B cell (primary cell): Measurements from ENCODE around the gene ERICH6. TPM values are rescaled to one million over a fixed set of nuclear protein-coding genes. Genes with fewer than 3 reads are reported as not detected.

ENCODE experiments used
- ATAC-seq: fragments of 200-7000 bp; cut with Tn5 transposase; one replicate; pipeline ENCODE4 v1.10.0; 2021; ENCODE audit warnings: low read depth, mild to moderate bottlenecking, moderate number of reproducible peaks, moderate library complexity
- CTCF ChIA-PET: fragments of 350-600 bp; sonication (Branson Sonifier 250); formaldehyde crosslinking; loops from one replicate; lab custom pipeline; 2021; ENCODE audit warnings: antibody characterized with exemption, inconsistent platforms; lab: Charles Lee
- POLR2A ChIA-PET: fragments of 350-600 bp; sonication (Branson Sonifier 250); formaldehyde crosslinking; loops from one replicate; lab custom pipeline; 2021; ENCODE audit warnings: antibody characterized with exemption; lab: Charles Lee
- DNase-seq: peaks from one replicate; pipeline ENCODE4 v3.0.0; 2013
- H2AFZ ChIP-seq: 2 replicates; pipeline ENCODE4 v1.6.1; 2012; ENCODE audit warnings: mild to moderate bottlenecking, low read depth, low read length; ENCODE audit not compliant: insufficient read depth, poor library complexity, severe bottlenecking
- H3K27ac ChIP-seq, 2 donors: 1 replicate in 1 of 2; 2 replicates in 1 of 2; pipeline ENCODE4 v1.5.1; 2012 to 2013; ENCODE audit warnings: low read length in 2 of 2, mild to moderate bottlenecking in 2 of 2, moderate library complexity in 1 of 2
- H3K27me3 ChIP-seq, 4 experiments: fragments of 200-600 bp in 1 of 4; sonication (generic) in 1 of 4; replicated peaks in 1 of 4; 1 replicate in 2 of 4; 2 replicates in 2 of 4; pipeline versions ENCODE4 v1.6.1 to v1.7.0; 2013 to 2016; ENCODE audit warnings: low read length in 3 of 4, mild to moderate bottlenecking in 2 of 4, mixed read lengths in 1 of 4, moderate library complexity in 1 of 4; ENCODE audit not compliant: insufficient read depth in 4 of 4, control insufficient read depth in 3 of 4; ENCODE audit errors: control extremely low read depth in 1 of 4
- H3K36me3 ChIP-seq, 2 experiments: replicated peaks in 1 of 2; 1 replicate in 1 of 2; 2 replicates in 1 of 2; pipeline versions ENCODE4 v1.6.1 to v1.7.1; 2013; ENCODE audit warnings: low read length in 1 of 2; ENCODE audit not compliant: insufficient read depth in 2 of 2, control insufficient read depth in 1 of 2; ENCODE audit errors: control extremely low read depth in 1 of 2, extremely low read depth in 1 of 2
- H3K4me1 ChIP-seq, 2 donors: fragments of 200-600 bp in 1 of 2; sonication (generic) in 1 of 2; 1 replicate in 1 of 2; 2 replicates in 1 of 2; pipeline versions ENCODE4 v1.5.1 to v1.6.1; 2013 to 2017; ENCODE audit warnings: low read length in 2 of 2; ENCODE audit not compliant: control insufficient read depth in 2 of 2, insufficient read depth in 2 of 2
- H3K4me2 ChIP-seq: replicated peaks from 2 replicates; pipeline ENCODE3; 2012; ENCODE audit warnings: mild to moderate bottlenecking, low read depth, low read length; ENCODE audit not compliant: poor library complexity, severe bottlenecking
- H3K4me3 ChIP-seq, 5 experiments: fragments of 200-600 bp in 1 of 5; sonication (generic) in 1 of 5; 1 replicate in 3 of 5; 2 replicates in 2 of 5; pipeline versions ENCODE4 v1.5.1 to v1.7.0; 2011 to 2016; ENCODE audit warnings: low read length in 4 of 5, mild to moderate bottlenecking in 4 of 5, low read depth in 2 of 5, control low read depth in 1 of 5, moderate library complexity in 1 of 5; ENCODE audit not compliant: insufficient read depth in 1 of 5; ENCODE audit errors: control extremely low read depth in 1 of 5, extremely low read depth in 1 of 5
- H3K79me2 ChIP-seq: fragments of 200-600 bp; sonication (generic); one replicate; pipeline ENCODE4 v1.6.0; 2016; ENCODE audit warnings: low read length; ENCODE audit not compliant: control insufficient read depth, insufficient read depth
- H3K9ac ChIP-seq: fragments of 200-600 bp; sonication (generic); 2 replicates; pipeline ENCODE4 v1.6.1; 2017; ENCODE audit warnings: mild to moderate bottlenecking, low read length, moderate library complexity
- H3K9me3 ChIP-seq, 3 donors: one replicate each; pipeline versions ENCODE4 v1.6.1 to v1.7.1; 2013; ENCODE audit warnings: low read length in 2 of 3; ENCODE audit not compliant: control insufficient read depth in 2 of 3, insufficient read depth in 1 of 3; ENCODE audit errors: control extremely low read depth in 1 of 3
- H4K20me1 ChIP-seq: 2 replicates; pipeline ENCODE4 v1.6.0; 2012; ENCODE audit warnings: mild to moderate bottlenecking, low read length; ENCODE audit not compliant: insufficient read depth, control insufficient read depth, poor library complexity, severe bottlenecking
- H3K27ac Mint-ChIP-seq: one replicate; pipeline ENCODE4 v1.8.0; 2021; ENCODE audit warnings: mixed read lengths
- H3K27me3 Mint-ChIP-seq: one replicate; pipeline ENCODE4 v1.8.0; 2021; ENCODE audit warnings: mixed read lengths
- H3K4me1 Mint-ChIP-seq: one replicate; pipeline ENCODE4 v1.8.0; 2021; ENCODE audit warnings: mixed read lengths
- H3K4me3 Mint-ChIP-seq: one replicate; pipeline ENCODE4 v1.8.0; 2021; ENCODE audit warnings: mixed read lengths
- H3K9me3 Mint-ChIP-seq: one replicate; pipeline ENCODE4 v1.8.0; 2022; ENCODE audit warnings: mixed read lengths; ENCODE audit not compliant: insufficient read depth
- EZH2 ChIP-seq: IDR thresholded peaks from 2 replicates; pipeline ENCODE4 v1.6.1; 2012; ENCODE audit warnings: borderline replicate concordance, low read depth, mild to moderate bottlenecking, moderate library complexity, low read length; ENCODE audit not compliant: insufficient read depth, poor library complexity, severe bottlenecking
- WGBS: methylation state at CpG from one replicate; pipeline ENCODE4 v1.1.5; 2013; ENCODE audit warnings: missing lambda C conversion rate; ENCODE audit not compliant: insufficient coverage; 5-methylcytosine and 5-hydroxymethylcytosine counted together
- intact Hi-C: fragments of 100-400 bp; cut with micrococcal nuclease; formaldehyde crosslinking; loops from one replicate; pipeline ENCODE4 v1.10.0; 2022
- polyA plus RNA-seq: library from polyadenylated mRNA; depleted of rRNA; stranded (reverse); fragments of >200 nt; gene quantifications from 2 replicates; pipeline ENCODE4 v1.2.3, GENCODE V29; 2012
- total RNA-seq, 2 donors: library from RNA; stranded (reverse); fragments of 120-200 nt in 1 of 2; gene quantifications; 1 replicate in 1 of 2; 2 replicates in 1 of 2; pipeline versions ENCODE4 v1.2.3 to v1.2.4, GENCODE V29; 2013 to 2022
- TF ChIP-seq, protein P1 (sequence below): fragments of 200-600 bp; IDR thresholded peaks from one replicate; pipeline ENCODE4 v1.8.0; 2022; ENCODE audit warnings: antibody characterized with exemption, mild to moderate bottlenecking

Gene ERICH6
- total and polyA plus RNA-seq, 2 donors (not counting 1 experiment from before 2014, with no cell fraction given): 0.44 TPM; not detected in 1

DNA sequence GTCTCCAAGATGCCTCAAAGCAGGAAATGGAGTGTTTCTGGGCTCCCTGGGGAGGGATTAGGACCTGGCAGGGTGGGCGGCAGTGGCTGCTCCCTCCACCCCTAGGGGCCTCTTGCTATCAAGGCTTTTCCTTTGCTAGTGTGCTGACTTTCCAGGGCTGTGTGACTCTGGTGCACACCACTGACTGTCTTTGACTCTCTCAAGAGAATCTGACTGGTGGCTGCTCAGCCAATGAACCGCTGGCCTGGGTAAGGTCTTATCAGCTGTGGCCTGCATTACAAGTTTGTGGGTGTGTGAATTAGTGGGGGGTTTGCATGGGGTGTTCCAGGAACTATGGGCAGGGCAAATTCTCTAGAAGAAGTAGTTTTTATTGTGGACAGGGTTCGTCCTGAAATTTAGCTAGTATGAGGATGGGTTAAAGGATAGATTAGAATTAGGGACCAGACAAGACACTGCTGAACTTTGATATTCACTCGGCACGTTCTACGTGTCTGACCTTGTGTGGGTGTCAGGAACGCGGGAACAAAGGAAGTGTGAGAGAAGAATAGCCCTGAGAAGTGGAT is 29.7 kb upstream of the ERICH6 start:
- intact Hi-C loops: no loop called here
- H3K9ac ChIP-seq: no peak overlapping the region
- H3K79me2 ChIP-seq: peaks cover 9% of the 10 kb centered on the region
- no peak overlapping the region for H3K27ac ChIP-seq
- no peaks in the 10 kb centered on the region for H3K9me3 Mint-ChIP-seq
- DNase-seq (no peak), ATAC-seq (no peak)
- H3K27ac Mint-ChIP-seq: no peak overlapping the region
- no peak for TF ChIP-seq EZH2
- TF ChIP-seq, protein P1, sequence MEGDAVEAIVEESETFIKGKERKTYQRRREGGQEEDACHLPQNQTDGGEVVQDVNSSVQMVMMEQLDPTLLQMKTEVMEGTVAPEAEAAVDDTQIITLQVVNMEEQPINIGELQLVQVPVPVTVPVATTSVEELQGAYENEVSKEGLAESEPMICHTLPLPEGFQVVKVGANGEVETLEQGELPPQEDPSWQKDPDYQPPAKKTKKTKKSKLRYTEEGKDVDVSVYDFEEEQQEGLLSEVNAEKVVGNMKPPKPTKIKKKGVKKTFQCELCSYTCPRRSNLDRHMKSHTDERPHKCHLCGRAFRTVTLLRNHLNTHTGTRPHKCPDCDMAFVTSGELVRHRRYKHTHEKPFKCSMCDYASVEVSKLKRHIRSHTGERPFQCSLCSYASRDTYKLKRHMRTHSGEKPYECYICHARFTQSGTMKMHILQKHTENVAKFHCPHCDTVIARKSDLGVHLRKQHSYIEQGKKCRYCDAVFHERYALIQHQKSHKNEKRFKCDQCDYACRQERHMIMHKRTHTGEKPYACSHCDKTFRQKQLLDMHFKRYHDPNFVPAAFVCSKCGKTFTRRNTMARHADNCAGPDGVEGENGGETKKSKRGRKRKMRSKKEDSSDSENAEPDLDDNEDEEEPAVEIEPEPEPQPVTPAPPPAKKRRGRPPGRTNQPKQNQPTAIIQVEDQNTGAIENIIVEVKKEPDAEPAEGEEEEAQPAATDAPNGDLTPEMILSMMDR: no peak
- no peak overlapping the region for H3K4me3 Mint-ChIP-seq
- no peak overlapping the region for H3K4me3 ChIP-seq
- no peaks in the 10 kb centered on the region for H3K9me3 ChIP-seq
- H3K27me3 Mint-ChIP-seq: no peaks in the 10 kb centered on the region
- ChIA-PET CTCF (no interaction called here), POLR2A (no interaction called here)
- 84% methylated on average over 5 of the region's 8 CpGs for WGBS
- H4K20me1 ChIP-seq: no peaks in the 10 kb centered on the region
- H3K36me3 ChIP-seq: no peaks in the 10 kb centered on the region
- H3K4me2 ChIP-seq: no peak overlapping the region
- peaks cover 17% of the 10 kb centered on the region for H3K4me1 Mint-ChIP-seq
- H3K27me3 ChIP-seq: no peaks in the 10 kb centered on the region
- no peak overlapping the region for H2AFZ ChIP-seq
- H3K4me1 ChIP-seq: peaks cover 3 to 8% of the 10 kb centered on the region in 2 donors

GRCh38 chr3:150729682-150730360 is 26.1 kb upstream of the ERICH6 start:
- POLR2A ChIA-PET: interaction anchor here (0.6 to 0.7 kb wide), 2 partner anchors 16 to 32 kb away, joined by 3 read pairs; no protein-coding TSS in a partner anchor
- ATAC-seq: no peak
- Mint-ChIP-seq H3K27me3 (no peaks in the 10 kb centered on the region), H3K9me3 (no peaks in the 10 kb centered on the region), H3K27ac (no peak overlapping the region), H3K4me1 (peaks cover 3% of the 10 kb centered on the region), H3K4me3 (no peak overlapping the region)
- CTCF ChIA-PET: interaction anchor here (1.1 to 2.0 kb wide), 3 partner anchors 9 to 135 kb away, joined by 4 read pairs; no protein-coding TSS in a partner anchor
- DNase-seq: no peak
- Histone ChIP-seq H3K4me1 (no peaks in the 10 kb centered on the region), H3K79me2 (no peaks in the 10 kb centered on the region), H3K27me3 (no peaks in the 10 kb centered on the region), H3K9ac (no peak overlapping the region), H2AFZ (no peak overlapping the region), H3K27ac (no peak overlapping the region), H3K9me3 (no peaks in the 10 kb centered on the region), H3K4me3 (no peak overlapping the region), H3K4me2 (no peak overlapping the region), H3K36me3 (no peaks in the 10 kb centered on the region), H4K20me1 (no peaks in the 10 kb centered on the region)
- intact Hi-C loops: no loop called here
- TF ChIP-seq EZH2: no peak
- 97% methylated on average over 9 of the region's 9 CpGs for WGBS
